Thymus (tissue), 11 donors: ENCODE results near the gene HAVCR2. TPM values are rescaled to one million over a fixed set of nuclear protein-coding genes. Genes with fewer than 3 reads are reported as not detected.

ENCODE experiments used
- DNase-seq, 9 donors: peaks; one replicate each; pipeline ENCODE4 v3.0.0-alpha.2; 2013; ENCODE audit warnings: low spot score in 9 of 9, low read depth in 6 of 9, missing footprints in 1 of 9
- H3K27ac ChIP-seq, 2 donors: one replicate each; pipeline ENCODE4 v1.5.1; 2013; ENCODE audit warnings: control low read depth in 1 of 2, low read depth in 1 of 2, low read length in 1 of 2, mild to moderate bottlenecking in 1 of 2, moderate library complexity in 1 of 2
- H3K27me3 ChIP-seq, 2 donors: one replicate each; pipeline ENCODE4 v1.5.1; 2013; ENCODE audit warnings: low read length in 1 of 2; ENCODE audit not compliant: control insufficient read depth in 2 of 2, insufficient read depth in 1 of 2
- H3K36me3 ChIP-seq, 2 donors: one replicate each; pipeline ENCODE4 v1.5.1; 2013; ENCODE audit warnings: low read length in 1 of 2, mild to moderate bottlenecking in 1 of 2, moderate library complexity in 1 of 2; ENCODE audit not compliant: control insufficient read depth in 2 of 2, insufficient read depth in 2 of 2
- H3K4me1 ChIP-seq, 2 donors: one replicate each; pipeline ENCODE4 v1.5.1; 2013; ENCODE audit warnings: low read length in 2 of 2; ENCODE audit not compliant: control insufficient read depth in 2 of 2, insufficient read depth in 2 of 2
- H3K4me3 ChIP-seq, 2 donors: one replicate each; pipeline ENCODE4 v1.5.1; 2013; ENCODE audit warnings: low read length in 2 of 2, control low read depth in 1 of 2, mild to moderate bottlenecking in 1 of 2
- H3K9me3 ChIP-seq, 2 donors: one replicate each; pipeline ENCODE4 v1.5.1; 2013; ENCODE audit warnings: low read length in 1 of 2, mild to moderate bottlenecking in 1 of 2; ENCODE audit not compliant: control insufficient read depth in 2 of 2, insufficient read depth in 1 of 2
- WGBS: extraction: QIAGEN DNeasy Blood & Tissue Kit; methylation state at CpG from one replicate; pipeline ENCODE4 v1.1.7; 2013; 5-methylcytosine and 5-hydroxymethylcytosine counted together
- polyA plus RNA-seq: library from polyadenylated mRNA; stranded (reverse); fragments of 200-250 nt; gene quantifications from one replicate; pipeline ENCODE4 v1.2.3, GENCODE V29; 2013
- total RNA-seq: library from RNA; stranded (reverse); fragments of 120-200 nt; gene quantifications from one replicate; pipeline ENCODE4 v1.2.4, GENCODE V29; 2013
- donor health status: healthy.

HAVCR2 gene
- total and polyA plus RNA-seq, 2 donors: 14.5 to 21.5 TPM

DNA sequence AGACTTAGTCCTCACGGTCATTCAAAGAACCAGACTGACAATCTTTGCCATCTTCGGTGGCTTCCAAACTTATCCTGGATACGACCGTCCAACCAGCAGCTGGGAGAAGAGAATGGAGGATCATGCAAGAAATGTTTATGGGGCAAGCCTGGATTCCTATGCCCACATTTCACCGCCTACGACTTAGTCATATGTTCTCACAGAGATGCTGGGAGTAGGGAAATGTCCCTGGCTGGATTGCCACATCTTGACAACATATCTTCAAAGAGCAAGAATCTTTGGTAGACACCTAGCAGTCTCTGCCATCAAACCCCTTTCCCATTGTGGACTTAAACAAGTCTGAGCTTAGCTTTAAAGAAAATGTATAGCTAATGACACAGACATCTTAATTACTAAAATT is 28.8 kb upstream of the HAVCR2 start:
- Histone ChIP-seq H3K4me1 (peaks cover 9 to 12% of the 10 kb centered on the region in 2 donors), H3K36me3 (peaks cover 11 to 30% of the 10 kb centered on the region in 2 donors), H3K9me3 (no peaks in the 10 kb centered on the region), H3K27me3 (no peaks in the 10 kb centered on the region), H3K4me3 (no peak overlapping the region), H3K27ac (no peak overlapping the region)
- no peak for DNase-seq
- WGBS: 97% methylated on average over 6 of the region's 6 CpGs

GRCh38 chr5:157132281-157132612 is 23.4 kb upstream of the HAVCR2 start:
- no peak for DNase-seq
- no peaks in the 10 kb centered on the region for H3K9me3 ChIP-seq
- no peaks in the 10 kb centered on the region for H3K27me3 ChIP-seq
- WGBS: 28% methylated on average over 1 of the region's 1 CpG
- no peak overlapping the region for H3K27ac ChIP-seq
- H3K4me1 ChIP-seq: no peaks in the 10 kb centered on the region
- H3K36me3 ChIP-seq: peaks cover under 1 to 14% of the 10 kb centered on the region in 2 donors
- H3K4me3 ChIP-seq: no peak overlapping the region

- Histone ChIP-seq H3K36me3 (peaks cover 0 to 3% of the 10 kb centered on the region in 2 donors), H3K4me3 (no peak overlapping the region), H3K27ac (no peak overlapping the region), H3K9me3 (no peaks in the 10 kb centered on the region), H3K27me3 (no peaks in the 10 kb centered on the region), H3K4me1 (no peaks in the 10 kb centered on the region)
- WGBS: 72% methylated on average over 7 of the region's 7 CpGs
- no peak for DNase-seq
These were observed 22.1 kb upstream of the HAVCR2 start for GRCh38 chr5:157130925-157131324.

GRCh38 chr5:157121709-157122108 is 12.9 kb upstream of the HAVCR2 start:
- Histone ChIP-seq H3K36me3 (no peaks in the 10 kb centered on the region), H3K27me3 (no peaks in the 10 kb centered on the region), H3K27ac (no peak overlapping the region), H3K4me3 (no peak overlapping the region), H3K9me3 (peaks cover 0 to 7% of the 10 kb centered on the region in 2 donors), H3K4me1 (peaks cover 0 to 4% of the 10 kb centered on the region in 2 donors)
- no peak for DNase-seq

DNA sequence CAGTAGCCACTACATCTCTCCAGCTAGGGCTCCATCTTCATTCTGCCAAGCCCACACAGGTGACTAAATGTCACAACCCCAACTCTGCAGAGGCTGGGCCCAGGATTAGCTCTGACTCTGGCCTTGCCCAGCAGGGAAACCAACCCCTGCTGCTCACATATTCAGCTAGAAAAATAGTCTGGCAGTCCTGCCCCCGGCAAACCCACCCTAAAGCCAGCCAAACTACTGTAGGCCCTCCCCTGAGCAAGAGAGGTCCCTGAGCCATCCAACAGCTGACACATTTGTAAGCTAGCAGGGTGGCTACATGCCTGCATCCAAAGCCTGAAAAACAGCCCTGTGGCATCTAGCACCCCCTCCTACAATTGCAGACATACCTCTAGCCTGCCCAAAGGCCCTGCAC is 11.3 kb upstream of the HAVCR2 start:
- no peaks in the 10 kb centered on the region for H3K36me3 ChIP-seq
- H3K4me3 ChIP-seq: no peak overlapping the region
- 94% methylated on average over 1 of the region's 1 CpG for WGBS
- DNase-seq: no peak
- H3K9me3 ChIP-seq: peaks cover 0 to 7% of the 10 kb centered on the region in 2 donors
- no peaks in the 10 kb centered on the region for H3K27me3 ChIP-seq
- H3K4me1 ChIP-seq: peaks cover 0 to 15% of the 10 kb centered on the region in 2 donors
- H3K27ac ChIP-seq: no peak overlapping the region

- H3K4me3 ChIP-seq: no peak overlapping the region
- no peaks in the 10 kb centered on the region for H3K36me3 ChIP-seq
- peak overlapping the region in 1 of 2 donors; percentile 72 for H3K27ac ChIP-seq
- DNase-seq: peak in 7 of 9 donors; percentile 11 to 52 (median 29)
- no peaks in the 10 kb centered on the region for H3K27me3 ChIP-seq
- peaks cover 0 to 17% of the 10 kb centered on the region in 2 donors for H3K4me1 ChIP-seq
- H3K9me3 ChIP-seq: peaks cover 0 to 7% of the 10 kb centered on the region in 2 donors
- 72% methylated on average over 6 of the region's 6 CpGs for WGBS
These were observed 7.7 kb upstream of the HAVCR2 start for GRCh38 chr5:157116483-157116954.

DNA sequence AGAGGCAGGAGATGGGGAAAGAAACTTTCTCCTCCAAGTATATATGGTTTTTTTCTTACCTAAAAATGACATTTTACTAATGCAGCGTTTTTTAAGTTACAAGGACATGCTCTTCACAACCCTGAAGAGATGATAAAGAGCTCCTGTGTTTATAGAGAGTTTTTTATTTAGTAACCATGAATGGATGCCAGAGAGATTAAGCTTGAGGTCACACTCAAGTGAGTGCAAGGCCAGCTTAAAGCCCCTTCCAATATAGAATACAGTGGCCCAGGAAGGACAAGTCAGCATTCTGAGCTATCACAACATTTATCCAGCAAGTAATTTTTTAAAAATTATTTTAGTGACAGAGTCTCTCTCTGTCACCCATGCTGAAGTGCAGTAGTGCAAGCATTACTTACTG is 6.7 kb upstream of the HAVCR2 start:
- Histone ChIP-seq H3K27ac (no peak overlapping the region), H3K36me3 (no peaks in the 10 kb centered on the region), H3K27me3 (no peaks in the 10 kb centered on the region), H3K9me3 (peaks cover 0 to 2% of the 10 kb centered on the region in 2 donors), H3K4me3 (no peak overlapping the region), H3K4me1 (peaks cover 0 to 17% of the 10 kb centered on the region in 2 donors)
- no peak for DNase-seq
- WGBS: 92% methylated on average over 1 of the region's 1 CpG

- Histone ChIP-seq H3K9me3 (no peaks in the 10 kb centered on the region), H3K27ac (no peak overlapping the region)
These were observed 6.2 kb upstream of the HAVCR2 start for GRCh38 chr5:157115012-157115411.

GRCh38 chr5:157113002-157113401 is 4.2 kb upstream of the HAVCR2 start:
- no peak for DNase-seq
- H3K9me3 ChIP-seq: no peaks in the 10 kb centered on the region
- no peaks in the 10 kb centered on the region for H3K27me3 ChIP-seq
- no peaks in the 10 kb centered on the region for H3K36me3 ChIP-seq
- peaks cover 2 to 29% of the 10 kb centered on the region in 2 donors for H3K4me1 ChIP-seq
- H3K27ac ChIP-seq: no peak overlapping the region
- H3K4me3 ChIP-seq: no peak overlapping the region
- WGBS: 65% methylated on average over 5 of the region's 5 CpGs

More at GRCh38 chr5:157115012-157115411, 6.2 kb upstream of the HAVCR2 start:
- no peaks in the 10 kb centered on the region for H3K27me3 ChIP-seq
- no peak overlapping the region for H3K4me3 ChIP-seq
- H3K4me1 ChIP-seq: peaks cover 0 to 17% of the 10 kb centered on the region in 2 donors
- no peak for DNase-seq
- H3K36me3 ChIP-seq: no peaks in the 10 kb centered on the region

GRCh38 chr5:157109744-157110143 is 900 bp upstream of the HAVCR2 start:
- Histone ChIP-seq H3K27me3 (no peaks in the 10 kb centered on the region), H3K4me3 (no peak overlapping the region), H3K9me3 (no peaks in the 10 kb centered on the region), H3K4me1 (peaks cover 2 to 15% of the 10 kb centered on the region in 2 donors), H3K36me3 (no peaks in the 10 kb centered on the region), H3K27ac (peak overlapping the region; percentile 64 to 84)
- peak in 6 of 9 donors; percentile 6 to 65 (median 25) for DNase-seq
- WGBS: 50% methylated on average over 1 of the region's 1 CpG
